ENCODE measurements around the gene PRB2.

GRCh38 chr12:11348439-11348838, 46.9 kb downstream of the PRB2 start:
- TF ChIP-seq EZH2 (IDR thresholded peaks at IDR 0.05) (no peak), POLR2AphosphoS5 (IDR thresholded peaks at IDR 0.05; ENCODE audit: borderline replicate concordance, low read depth, low read length) (no peak)

All from SK-N-MC (cell line).